COLO668 (cell line): Measurements from ENCODE around the gene EPB41L2.
"Not testable (repeated sequence)": the region's sequence is repeated elsewhere in the genome, so short reads cannot be mapped to it uniquely, and the experiment has no call there.

Experiments used
- DNase-seq: peaks from one replicate; lab custom pipeline; 2025; ENCODE audit not compliant: unreplicated experiment; lab: John Stamatoyannopoulos, UW

The EPB41L2 gene

DNA sequence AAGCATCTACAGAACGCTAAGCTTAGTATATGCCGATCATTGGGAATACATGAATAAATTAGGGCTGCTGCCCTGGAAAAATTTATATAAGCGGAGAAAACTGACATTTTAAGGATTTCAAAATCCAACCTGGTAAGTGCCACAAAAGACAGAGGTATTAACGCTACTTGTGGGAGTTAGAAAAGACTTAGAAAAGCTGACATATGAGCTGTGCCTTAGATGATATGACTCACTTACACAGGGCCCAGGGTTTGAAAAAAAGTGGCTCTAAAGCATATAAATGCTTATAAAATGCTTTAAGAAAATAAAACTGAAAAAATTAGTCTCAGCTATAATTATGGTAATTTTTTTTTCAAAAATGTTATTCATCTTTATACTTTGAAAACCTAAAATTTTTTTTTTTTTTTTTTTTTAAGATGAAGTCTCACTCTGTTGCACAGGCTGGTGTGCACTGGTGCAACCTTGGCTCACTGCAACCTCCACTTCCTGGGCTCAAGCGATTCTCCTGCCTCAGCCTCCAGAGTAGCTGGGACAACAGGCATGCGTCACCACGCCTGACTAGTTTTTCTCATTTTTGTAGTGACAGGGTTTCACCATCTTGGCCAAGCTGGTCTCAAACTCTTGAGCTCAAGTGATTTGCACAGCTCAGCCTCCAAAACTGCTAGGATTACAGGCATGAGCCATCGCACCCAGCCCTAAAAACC lies 25.7 kb downstream of the EPB41L2 start:
- DNase-seq: no peak

DNA sequence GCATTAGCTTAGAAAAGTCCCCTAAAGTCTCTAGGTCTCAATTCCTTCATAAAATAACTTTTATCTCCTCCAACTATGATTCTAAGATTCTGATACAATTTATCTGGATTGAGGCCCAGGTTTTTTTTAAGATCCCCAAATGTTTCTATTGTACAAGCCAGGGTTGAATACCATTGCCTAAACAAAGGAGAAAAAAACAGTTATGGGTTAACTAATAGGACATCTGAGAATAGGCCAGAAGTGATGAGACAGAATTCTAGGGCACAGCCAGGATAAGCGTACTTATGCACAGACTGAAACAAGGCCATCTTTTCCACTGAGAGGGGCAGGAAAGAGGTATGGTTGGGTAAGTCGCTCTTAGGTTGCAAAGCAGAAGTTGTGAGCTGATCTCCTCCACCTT lies 26.4 kb downstream of the EPB41L2 start:
- DNase-seq: no peak

DNA sequence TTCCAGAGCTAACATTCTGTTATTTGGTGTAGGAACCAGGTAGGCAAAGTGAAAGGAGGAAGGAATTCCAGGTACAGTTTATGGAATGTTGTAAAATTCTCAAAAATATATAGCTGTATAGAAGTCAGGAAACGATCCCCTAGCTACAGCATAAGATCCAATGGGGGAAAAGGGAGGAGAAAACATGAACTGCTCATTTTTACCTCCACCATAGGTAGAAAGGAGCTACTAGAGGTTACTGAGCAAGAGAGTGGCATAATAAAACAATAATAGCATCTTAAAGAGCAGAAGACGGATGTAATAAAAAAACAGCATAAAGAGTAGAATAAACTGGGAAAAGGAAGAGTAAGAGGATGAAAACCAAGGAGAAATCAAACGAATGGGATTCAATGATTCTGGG lies 26.9 kb downstream of the EPB41L2 start:
- DNase-seq: no peak

DNA sequence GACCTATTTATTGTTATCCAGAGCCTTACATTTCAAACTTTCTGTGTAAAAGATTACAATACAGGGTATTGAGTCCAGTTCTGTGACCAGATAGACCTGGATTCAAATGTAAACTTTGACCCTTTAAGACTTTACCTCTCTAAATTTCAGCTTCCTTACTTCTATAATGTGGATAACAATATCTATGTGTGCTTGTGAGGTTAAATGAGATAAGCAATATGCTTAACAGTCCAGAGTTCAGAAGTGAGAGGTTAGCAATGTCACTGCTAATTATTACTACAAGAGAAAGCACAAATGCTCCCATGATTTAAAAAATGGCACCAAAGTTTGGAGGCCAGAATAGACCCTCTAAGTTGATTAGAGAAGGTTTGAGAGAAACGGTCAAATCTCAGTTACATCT lies 27.5 kb downstream of the EPB41L2 start:
- DNase-seq: no peak

DNA sequence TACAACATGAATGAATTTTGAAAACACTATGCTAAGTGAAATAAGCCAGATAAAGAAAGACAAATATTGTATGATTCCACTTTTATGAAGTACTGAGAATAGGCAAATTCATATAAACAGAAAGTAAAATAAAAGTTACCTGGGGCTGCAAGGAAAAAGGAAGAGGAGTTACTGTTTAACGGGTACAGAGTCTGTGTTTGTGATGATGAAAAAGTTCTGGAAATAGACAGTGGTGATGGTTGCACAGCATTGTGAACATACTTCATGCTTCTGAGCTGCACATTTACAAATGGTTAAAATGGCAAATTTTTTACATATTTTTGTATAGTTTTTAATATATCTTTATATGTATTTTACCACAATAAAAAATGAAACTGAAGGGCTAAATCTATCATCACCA lies 29.4 kb downstream of the EPB41L2 start:
- no peak for DNase-seq

DNA sequence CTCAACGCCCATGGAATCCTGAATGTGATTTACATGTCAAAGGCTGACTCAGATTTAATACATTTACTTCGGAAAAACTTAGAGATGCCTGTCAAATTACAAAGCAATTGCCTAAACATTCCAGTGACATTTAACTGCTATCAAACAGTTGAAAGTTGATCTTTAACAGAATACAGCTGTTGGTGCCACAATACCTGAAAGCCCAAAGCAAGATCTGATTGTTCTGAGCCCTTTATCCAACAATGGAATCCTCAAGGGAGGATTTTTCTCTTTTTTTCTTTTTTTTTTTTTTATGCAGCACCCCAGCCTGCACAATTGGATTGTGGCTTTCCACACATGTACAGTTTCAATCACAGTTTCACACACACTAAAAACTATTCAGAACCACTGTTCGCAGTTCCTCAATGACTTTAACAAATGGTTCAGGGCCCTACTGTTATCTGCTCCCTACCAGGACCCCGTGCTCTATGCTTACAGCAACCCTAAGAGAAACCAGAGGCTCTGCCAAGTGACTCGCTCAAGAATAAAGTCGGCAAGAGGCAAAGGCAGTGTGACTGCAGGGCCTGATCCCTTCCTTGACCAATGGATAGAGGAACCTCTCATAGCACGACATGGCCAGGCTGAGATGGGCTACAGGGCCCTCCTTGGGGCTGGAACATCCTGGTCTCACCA lies 33.3 kb downstream of the EPB41L2 start:
- no peak for DNase-seq

DNA sequence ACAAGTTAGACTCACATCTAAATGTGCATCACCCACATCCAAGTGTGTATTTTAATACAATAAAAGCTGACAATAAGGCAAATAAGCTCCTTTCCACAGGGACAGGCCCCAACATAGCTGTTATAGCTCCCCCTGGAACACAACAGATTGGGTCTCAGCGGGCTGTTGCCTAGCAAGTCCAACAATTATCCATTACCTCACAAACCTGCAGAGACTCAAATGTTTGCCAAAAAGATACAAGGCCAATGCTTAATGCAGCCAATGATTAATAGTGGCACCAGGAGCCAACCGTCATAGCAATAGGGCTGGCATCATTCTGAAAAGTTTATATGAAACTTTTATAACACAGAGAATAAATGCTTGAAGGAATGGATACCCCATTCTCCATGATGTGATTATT lies 35.7 kb downstream of the EPB41L2 start:
- no peak for DNase-seq

DNA sequence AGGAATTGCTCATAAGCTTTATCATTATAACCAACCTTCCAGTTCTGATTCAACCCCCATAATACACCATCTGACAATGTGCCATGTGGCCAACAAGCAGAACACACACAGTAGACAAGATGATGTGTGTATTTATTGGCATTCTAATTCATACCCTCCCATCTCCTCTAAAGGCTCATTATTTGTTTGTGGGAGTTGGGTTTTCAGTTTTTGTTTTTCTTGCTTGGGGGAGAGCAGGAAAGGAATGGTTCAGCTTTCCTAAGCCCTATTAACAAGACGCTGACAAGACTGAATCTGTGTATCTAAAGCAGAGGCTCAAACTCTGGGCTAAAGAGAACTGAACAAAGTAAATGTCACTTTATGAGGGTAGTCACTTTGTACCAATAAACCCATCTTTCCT lies 36.8 kb downstream of the EPB41L2 start:
- DNase-seq: no peak

DNA sequence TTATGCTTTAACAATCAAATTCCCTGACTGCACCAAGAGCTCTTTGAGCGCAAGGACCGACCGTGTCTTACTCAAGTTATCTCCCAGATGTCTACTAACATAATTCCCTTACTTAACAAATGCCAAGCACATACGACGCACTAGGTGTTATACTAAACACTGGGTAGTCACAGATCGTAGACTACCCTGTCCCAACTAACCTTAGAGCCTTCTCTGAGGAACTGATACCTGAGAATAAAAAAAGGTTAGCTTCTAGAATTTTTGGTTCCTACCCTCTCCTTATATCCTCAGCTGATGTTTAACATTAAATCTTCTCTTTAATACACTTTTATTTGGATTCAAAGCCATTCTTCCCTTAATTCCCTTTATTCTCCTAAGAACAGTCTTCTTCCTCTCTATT lies 38.5 kb downstream of the EPB41L2 start:
- DNase-seq: no peak

DNA sequence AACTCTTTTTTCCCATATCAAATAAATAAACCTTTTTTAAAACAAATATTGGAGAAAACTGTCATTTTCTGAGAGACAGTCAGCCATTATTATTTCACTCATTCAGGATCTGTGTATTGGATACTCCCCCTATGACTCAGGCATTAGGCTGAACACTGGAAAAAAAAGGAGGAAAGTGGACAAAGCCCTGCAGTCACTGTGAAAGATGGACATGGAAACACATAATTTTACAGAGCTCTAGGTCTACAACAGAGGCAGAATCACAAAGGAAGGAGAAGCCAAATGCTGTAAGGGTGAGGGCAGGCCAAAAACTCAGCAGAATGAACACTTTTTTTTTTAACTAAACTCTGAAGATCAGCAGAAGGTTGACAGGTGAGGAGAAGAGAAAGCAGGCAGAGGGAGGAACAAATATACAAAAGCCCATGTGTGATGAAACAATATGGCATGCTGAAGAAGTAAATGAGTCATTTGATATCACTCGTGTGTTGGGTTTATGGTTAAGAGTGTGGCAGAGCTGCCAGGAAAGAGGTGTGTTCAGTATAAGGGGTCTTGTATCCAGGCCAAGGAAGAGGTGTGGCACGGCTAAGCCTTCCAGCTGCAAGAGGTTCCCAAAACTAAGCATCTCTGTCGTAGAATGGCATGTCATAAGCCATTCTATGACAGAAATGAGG lies 39.1 kb downstream of the EPB41L2 start:
- no peak for DNase-seq

DNA sequence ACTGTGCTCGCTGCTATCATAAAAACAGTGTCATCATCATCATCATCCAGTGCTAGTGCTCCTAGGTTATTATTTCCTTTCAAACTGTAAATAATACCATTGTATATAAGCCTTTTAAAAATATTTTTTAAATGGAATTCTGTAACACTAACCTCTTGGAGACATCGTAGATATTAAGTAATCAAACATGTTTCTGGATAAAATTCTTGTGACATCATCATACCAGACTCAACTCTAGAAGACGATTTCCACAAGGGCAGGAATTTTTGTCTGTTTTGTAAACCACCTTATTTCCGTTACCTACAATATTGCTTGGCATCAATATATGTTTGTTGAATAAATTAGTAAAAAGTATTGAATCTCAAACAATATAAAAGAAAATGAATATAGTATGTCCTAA lies 40.4 kb downstream of the EPB41L2 start:
- no peak for DNase-seq

DNA sequence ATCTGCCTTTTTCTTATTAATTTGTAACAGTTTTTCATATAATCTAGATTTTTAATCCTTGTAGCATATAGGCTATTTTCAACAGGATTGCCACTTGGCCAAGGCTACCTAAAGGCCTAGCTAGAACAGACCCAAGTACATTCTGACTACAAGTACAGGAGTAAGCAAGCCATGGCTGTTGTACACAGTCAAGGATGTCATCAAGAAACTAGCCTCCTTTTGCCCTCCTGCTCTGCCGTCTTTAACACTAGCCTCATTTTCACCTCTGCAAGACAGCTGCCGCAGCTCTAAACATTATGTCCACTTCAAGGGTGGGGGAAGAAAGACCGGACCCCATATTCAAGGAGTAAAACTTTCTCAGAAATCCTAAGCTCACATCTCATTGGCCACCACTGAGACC lies 45.1 kb downstream of the EPB41L2 start:
- no peak for DNase-seq

DNA sequence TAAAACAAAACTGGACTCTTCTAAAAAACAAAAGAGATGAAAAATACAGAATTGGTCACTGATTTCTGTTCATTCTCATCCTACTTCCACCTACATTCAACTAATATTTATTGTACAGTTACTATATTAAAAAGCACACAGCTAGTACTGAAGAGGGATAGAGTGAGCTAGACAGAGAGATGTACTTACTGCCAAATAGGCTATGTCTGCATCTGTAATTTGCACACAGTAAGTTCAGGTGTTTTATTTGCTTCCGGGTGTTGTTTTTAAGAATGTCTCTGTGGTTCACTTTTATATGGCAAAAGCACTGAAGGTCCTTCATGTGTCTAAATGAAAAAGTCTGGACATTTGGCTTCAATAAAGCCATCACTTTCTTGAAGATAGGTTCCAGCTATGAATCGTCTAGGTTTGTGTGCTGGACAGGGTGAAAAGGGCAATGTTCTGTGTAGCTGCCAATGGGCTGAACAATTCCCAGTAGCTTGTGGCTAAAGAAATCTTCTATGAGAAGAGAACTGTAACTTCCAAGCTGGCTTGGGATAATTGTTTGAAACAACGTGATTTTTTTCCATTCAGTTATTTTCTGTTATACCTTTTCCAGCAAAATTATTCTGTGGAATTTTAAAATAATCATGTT lies 47.3 kb downstream of the EPB41L2 start:
- no peak for DNase-seq

DNA sequence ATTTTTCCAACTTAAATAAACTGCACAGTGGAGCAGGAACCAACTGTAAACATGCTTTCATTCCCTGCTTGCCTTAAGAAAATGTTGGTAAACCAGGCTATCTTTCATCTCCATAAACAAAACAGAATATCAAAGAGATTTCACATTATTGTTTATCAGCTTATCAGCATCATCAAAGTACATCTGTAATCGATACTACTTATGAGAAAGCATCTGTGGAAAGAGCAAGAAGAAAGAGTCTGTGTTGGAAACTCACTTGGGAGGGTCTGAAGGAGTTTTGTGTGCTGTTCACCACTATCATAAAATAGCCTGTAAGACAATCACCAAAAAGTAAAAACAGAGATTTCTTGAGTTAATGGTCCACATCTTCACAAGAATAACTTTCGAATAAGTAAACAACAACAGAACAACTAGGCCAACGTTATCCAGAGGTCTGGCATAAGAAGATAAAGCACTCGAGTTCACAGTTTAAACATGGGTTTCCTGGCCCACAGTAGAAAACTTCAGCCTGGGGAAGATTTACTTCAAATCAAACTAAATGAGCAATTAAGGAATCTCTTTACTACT lies 47.9 kb downstream of the EPB41L2 start:
- DNase-seq: no peak

DNA sequence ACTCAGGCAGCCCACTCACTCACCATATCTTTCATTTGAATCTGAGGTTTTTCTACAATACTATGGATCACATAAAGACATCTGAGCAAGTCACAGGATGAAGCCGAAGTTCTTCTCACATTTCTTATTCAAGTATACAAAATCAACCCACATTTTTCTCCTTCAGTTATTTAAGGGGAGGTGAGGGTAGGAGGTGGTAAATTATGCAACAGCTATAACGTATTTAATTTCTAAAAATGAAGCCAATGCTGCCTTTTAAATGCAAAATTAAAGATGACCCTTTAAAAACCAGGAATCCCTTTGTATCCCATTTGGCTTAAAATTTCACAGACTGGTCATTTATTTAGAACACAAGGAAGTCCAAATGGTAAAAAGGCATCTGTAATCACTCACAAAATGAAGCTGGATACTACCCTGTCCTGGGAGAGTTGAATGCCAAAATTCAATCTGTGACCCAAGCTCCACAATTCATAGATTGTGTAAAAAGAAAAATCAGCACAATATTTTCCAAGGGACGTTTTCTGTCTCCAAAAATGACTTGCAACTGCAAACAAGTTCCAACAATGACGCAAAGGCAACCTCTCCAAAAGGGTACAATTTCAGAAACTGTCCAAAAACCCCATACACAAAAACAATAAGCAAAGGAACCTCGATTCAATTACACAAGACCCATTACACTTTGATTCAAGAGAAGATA lies 48.8 kb downstream of the EPB41L2 start:
- no peak for DNase-seq

DNA sequence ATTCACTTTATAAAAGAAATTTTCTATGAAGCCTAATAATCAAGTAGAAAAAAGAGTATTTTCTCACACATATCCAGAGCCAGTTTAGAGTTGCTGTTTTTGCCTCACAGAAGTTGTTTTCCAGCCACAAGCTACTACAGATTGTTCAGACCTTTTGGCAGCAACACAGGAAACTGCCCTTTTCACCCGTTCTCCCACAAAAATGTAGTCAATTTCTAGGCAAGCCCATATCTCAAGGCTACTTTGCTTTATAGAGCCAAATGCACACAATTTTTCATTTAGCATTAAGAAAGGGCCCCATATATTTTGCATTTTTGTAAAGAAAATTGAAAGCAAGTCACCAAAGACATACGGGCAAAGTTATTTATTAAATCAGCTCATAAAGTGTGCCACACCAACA lies 49.5 kb downstream of the EPB41L2 start:
- DNase-seq: no peak

DNA sequence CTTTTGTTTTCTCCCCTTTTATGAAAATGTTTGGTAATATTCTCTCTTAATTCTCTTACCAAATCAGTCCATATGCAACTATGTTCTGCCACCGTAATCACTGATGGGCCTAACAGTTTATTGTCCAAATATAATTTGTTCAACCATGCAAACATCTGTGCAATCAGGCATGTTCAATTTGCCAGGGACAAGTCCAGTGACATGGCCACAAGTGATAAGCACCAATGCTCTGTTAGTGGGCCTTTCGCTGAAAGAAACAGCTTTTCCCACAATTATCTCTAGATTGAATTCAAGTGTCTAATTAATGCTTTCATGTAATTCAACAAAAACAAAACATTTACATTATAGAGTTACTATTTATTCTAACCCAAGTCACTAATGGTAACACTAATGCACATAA lies 53.3 kb downstream of the EPB41L2 start:
- no peak for DNase-seq

DNA sequence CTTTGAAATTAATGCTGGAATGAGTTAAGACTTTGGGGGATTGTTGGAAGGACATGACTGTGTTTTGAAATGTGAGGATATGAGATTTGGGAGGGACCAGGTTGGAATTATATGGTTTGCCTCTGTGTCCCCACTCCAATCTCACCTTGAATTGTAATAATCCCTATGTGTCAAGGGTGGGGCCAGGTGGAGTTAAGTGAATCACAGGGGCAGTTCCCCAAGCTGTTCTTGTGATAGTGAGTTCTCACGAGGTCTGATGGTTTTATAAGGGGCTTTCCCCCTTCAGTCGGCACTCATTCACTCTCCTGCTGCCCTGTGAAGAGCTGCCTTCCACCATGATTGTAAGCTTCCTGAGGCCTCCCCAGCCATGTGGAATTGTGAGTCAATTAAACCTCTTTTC lies 54.1 kb downstream of the EPB41L2 start:
- DNase-seq: not testable (repeated sequence)

DNA sequence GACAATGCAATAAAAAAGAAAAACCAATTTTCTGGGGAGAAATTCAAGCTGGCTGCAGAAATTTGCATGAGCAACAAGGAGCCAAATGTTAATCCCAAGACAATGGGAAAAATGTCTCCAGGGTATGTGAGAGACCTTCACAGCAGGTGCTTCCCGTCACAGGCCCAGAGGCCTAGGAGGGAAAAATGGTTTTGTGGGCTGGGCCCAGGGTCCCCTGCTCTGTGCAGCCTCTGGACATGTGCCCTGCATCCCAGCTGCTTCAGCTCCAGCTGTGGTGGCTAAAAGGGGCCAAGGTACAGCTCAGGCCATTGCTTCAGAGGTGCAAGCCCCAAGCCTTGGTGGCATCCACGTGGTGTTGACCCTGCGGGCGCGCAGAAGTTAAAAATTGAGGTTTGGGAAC lies 55.1 kb downstream of the EPB41L2 start:
- not testable (repeated sequence) for DNase-seq

DNA sequence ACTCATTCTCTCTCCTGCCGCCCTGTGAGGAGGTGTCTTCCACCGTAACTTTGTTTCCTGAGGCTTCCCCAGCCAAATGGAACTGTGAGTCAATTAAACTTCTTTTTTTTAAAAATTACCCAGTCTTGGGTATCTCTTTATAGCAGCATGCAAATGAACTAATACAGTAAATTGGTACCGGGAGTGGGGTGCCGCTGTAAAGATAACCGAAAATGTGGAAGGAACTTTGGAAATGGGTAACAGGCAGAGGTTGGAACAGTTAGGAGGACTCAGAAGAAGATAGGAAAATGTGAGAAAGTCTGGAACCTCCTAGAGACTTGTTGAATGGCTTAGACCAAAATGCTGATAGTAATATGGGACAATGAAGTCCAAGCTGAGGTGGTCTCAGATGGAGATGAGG lies 55.8 kb downstream of the EPB41L2 start:
- no peak for DNase-seq

DNA sequence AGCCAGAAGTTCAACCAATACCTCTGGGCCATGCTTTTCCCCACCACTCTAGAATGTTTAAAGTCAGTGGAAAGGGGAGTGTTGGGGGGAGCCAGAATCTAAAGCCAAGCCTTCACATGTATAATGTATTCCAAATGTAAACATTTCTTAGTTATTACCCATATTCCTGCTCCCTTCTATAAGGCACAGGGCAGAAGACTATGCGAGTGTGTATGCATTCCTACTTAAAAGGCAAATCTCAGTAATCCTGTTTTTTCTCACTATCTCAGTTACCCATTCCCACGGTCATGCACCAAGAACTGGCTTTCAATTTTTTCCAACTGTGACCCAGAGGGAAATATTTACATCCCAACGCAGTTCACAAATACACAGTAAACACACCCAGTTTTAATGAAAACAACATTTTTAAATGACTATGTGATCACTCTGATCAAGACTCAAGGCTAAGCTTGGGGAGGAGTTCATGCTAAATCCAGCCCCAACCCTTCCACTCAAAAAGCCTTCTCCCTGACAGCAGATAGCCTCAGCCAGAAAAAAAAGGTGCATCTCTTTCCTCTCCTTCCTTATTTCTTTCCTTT lies 57.5 kb downstream of the EPB41L2 start:
- no peak for DNase-seq
